IMR-90 (cell line): ENCODE results near the gene ABL1. TPM values are rescaled to one million over a fixed set of nuclear protein-coding genes. Genes with fewer than 3 reads are reported as not detected.

ENCODE experiments used
- ATAC-seq: fragments of 200-7000 bp; cut with Tn5 transposase; 2 replicates; pipeline ENCODE4 v1.9.1; 2020; ENCODE audit warnings: low read depth, mild to moderate bottlenecking, moderate library complexity
- BruUV-seq: library from RNA; stranded (reverse); fragments of 400-500 nt; replicated peaks from 2 replicates; lab custom pipeline; 2021; lab: Mats Ljungman, UMichigan
- CTCF ChIA-PET: fragments of 300-600 bp; formaldehyde crosslinking; extraction: SDS; loops from one replicate; lab custom pipeline; 2021; ENCODE audit warnings: antibody characterized with exemption; lab: Yijun Ruan, JAX
- POLR2A ChIA-PET: fragments of 300-600 bp; sonication (Branson Sonifier 250); formaldehyde crosslinking; loops from one replicate; lab custom pipeline; 2022; ENCODE audit warnings: antibody characterized with exemption; ENCODE audit not compliant: unreplicated experiment; lab: Charles Lee
- DNase-seq: peaks from one replicate; pipeline ENCODE4 v3.0.0; 2013
- H2AFZ ChIP-seq: replicated peaks from 2 replicates; pipeline ENCODE3; 2013; ENCODE audit warnings: low read length, mild to moderate bottlenecking; ENCODE audit not compliant: poor library complexity
- H2AK5ac ChIP-seq: 2 replicates; pipeline ENCODE4 v1.6.1; 2013; ENCODE audit warnings: low read depth, low read length, inconsistent platforms
- H2AK9ac ChIP-seq: replicated peaks from 2 replicates; pipeline ENCODE3; 2013; ENCODE audit warnings: mild to moderate bottlenecking, low read depth, low read length, moderate library complexity; ENCODE audit not compliant: poor library complexity
- H2BK120ac ChIP-seq: 2 replicates; pipeline ENCODE4 v1.6.1; 2013; ENCODE audit warnings: low read depth, low read length, inconsistent platforms
- H2BK15ac ChIP-seq: 3 replicates; pipeline ENCODE4 v1.6.1; 2013; ENCODE audit warnings: low read depth, low read length, inconsistent platforms
- H2BK20ac ChIP-seq: 2 replicates; pipeline ENCODE4 v1.6.1; 2013; ENCODE audit warnings: low read depth, mild to moderate bottlenecking, inconsistent platforms, low read length, moderate library complexity
- H2BK5ac ChIP-seq: 2 replicates; pipeline ENCODE4 v1.6.1; 2013; ENCODE audit warnings: mild to moderate bottlenecking, low read depth, low read length, inconsistent platforms; ENCODE audit not compliant: poor library complexity, severe bottlenecking
- H3K14ac ChIP-seq: replicated peaks from 2 replicates; pipeline ENCODE4 v1.6.1; 2013; ENCODE audit warnings: low read depth, low read length, inconsistent platforms
- H3K18ac ChIP-seq: 2 replicates; pipeline ENCODE4 v1.6.1; 2013; ENCODE audit warnings: low read depth, low read length, control low read depth
- H3K23ac ChIP-seq: 2 replicates; pipeline ENCODE4 v1.6.1; 2013; ENCODE audit warnings: low read depth, low read length, inconsistent platforms
- H3K27ac ChIP-seq: 2 replicates; pipeline ENCODE4 v1.5.1; 2013; ENCODE audit warnings: mild to moderate bottlenecking, control low read depth, low read length; ENCODE audit not compliant: insufficient read depth
- H3K27me3 ChIP-seq: 2 replicates; pipeline ENCODE4 v1.6.1; 2013; ENCODE audit warnings: low read length; ENCODE audit not compliant: control insufficient read depth, insufficient read depth
- H3K36me3 ChIP-seq: 2 replicates; pipeline ENCODE4 v1.6.1; 2013; ENCODE audit warnings: low read length, mixed read lengths; ENCODE audit not compliant: control insufficient read depth, insufficient read depth
- H3K4ac ChIP-seq: 2 replicates; pipeline ENCODE4 v1.6.1; 2013; ENCODE audit warnings: low read depth, low read length, inconsistent platforms
- H3K4me1 ChIP-seq: 2 replicates; pipeline ENCODE4 v1.6.1; 2013; ENCODE audit warnings: low read length, mixed read lengths; ENCODE audit not compliant: control insufficient read depth, insufficient read depth
- H3K4me2 ChIP-seq: 2 replicates; pipeline ENCODE4 v1.6.1; 2013; ENCODE audit warnings: low read depth, mild to moderate bottlenecking, control low read depth, low read length, moderate library complexity
- H3K4me3 ChIP-seq: 2 replicates; pipeline ENCODE4 v1.5.1; 2013; ENCODE audit warnings: low read depth, mild to moderate bottlenecking, control low read depth, low read length, moderate library complexity; ENCODE audit not compliant: insufficient read depth
- H3K56ac ChIP-seq: 2 replicates; pipeline ENCODE4 v1.6.1; 2013; ENCODE audit warnings: low read length, inconsistent platforms; ENCODE audit not compliant: insufficient read depth; ENCODE audit errors: extremely low read depth
- H3K79me1 ChIP-seq, 2 experiments: 2 replicates each; pipeline ENCODE4 v1.6.1; 2013; ENCODE audit warnings: low read length in 2 of 2, inconsistent platforms in 1 of 2, low read depth in 1 of 2
- H3K9ac ChIP-seq: 2 replicates; pipeline ENCODE4 v1.6.1; 2013; ENCODE audit warnings: low read depth, low read length, control low read depth
- H3K9me1 ChIP-seq: 2 replicates; pipeline ENCODE4 v1.6.1; 2013; ENCODE audit warnings: low read length, inconsistent platforms; ENCODE audit not compliant: insufficient read depth
- H3K9me3 ChIP-seq: 2 replicates; pipeline ENCODE4 v1.6.1; 2013; ENCODE audit warnings: low read length; ENCODE audit not compliant: control insufficient read depth, insufficient read depth
- H4K20me1 ChIP-seq: 2 replicates; pipeline ENCODE4 v1.6.1; 2013; ENCODE audit warnings: low read length, inconsistent platforms; ENCODE audit not compliant: insufficient read depth
- H4K5ac ChIP-seq: 2 replicates; pipeline ENCODE4 v1.6.1; 2013; ENCODE audit warnings: mild to moderate bottlenecking, low read depth, low read length, control low read depth
- H4K8ac ChIP-seq, 2 experiments: 2 replicates each; pipeline ENCODE4 v1.6.1; 2013; ENCODE audit warnings: low read depth in 2 of 2, low read length in 2 of 2, control low read depth in 1 of 2, inconsistent platforms in 1 of 2
- H4K91ac ChIP-seq: 2 replicates; pipeline ENCODE4 v1.6.1; 2013; ENCODE audit warnings: low read depth, low read length, inconsistent platforms; ENCODE audit not compliant: insufficient read depth
- BHLHE40 ChIP-seq: fragments of 150-350 bp; IDR thresholded peaks from 2 replicates; pipeline ENCODE4 v1.6.1; 2016; ENCODE audit warnings: mild to moderate bottlenecking, low read depth, low read length
- CEBPB ChIP-seq: IDR thresholded peaks from 2 replicates; pipeline ENCODE4 v1.6.1; 2012; ENCODE audit warnings: low read depth, low read length, improper control_type of control experiment
- CHD1 ChIP-seq: IDR thresholded peaks from 2 replicates; pipeline ENCODE4 v1.6.1; 2012; ENCODE audit warnings: low read depth, low read length, improper control_type of control experiment
- CTCF ChIP-seq: conservative IDR thresholded peaks from 2 replicates; pipeline ENCODE4 v1.5.1; 2012; ENCODE audit warnings: mild to moderate bottlenecking, low read depth, low read length, improper control_type of control experiment
- ELK1 ChIP-seq: fragments of 150-350 bp; IDR thresholded peaks from 2 replicates; pipeline ENCODE4 v1.6.1; 2016; ENCODE audit warnings: low read depth, mild to moderate bottlenecking, low read length, moderate library complexity, borderline replicate concordance
- FOS ChIP-seq: fragments of 150-350 bp; IDR thresholded peaks from 2 replicates; pipeline ENCODE4 v1.6.1; 2016; ENCODE audit warnings: low read depth, low read length
- MAFK ChIP-seq: IDR thresholded peaks from 2 replicates; pipeline ENCODE4 v1.6.1; 2012; ENCODE audit warnings: low read depth, low read length, improper control_type of control experiment
- MAZ ChIP-seq: IDR thresholded peaks from 2 replicates; pipeline ENCODE4 v1.6.1; 2012; ENCODE audit warnings: low read depth, mild to moderate bottlenecking, low read length, improper control_type of control experiment, moderate library complexity, borderline replicate concordance
- MXI1 ChIP-seq: IDR thresholded peaks from 2 replicates; pipeline ENCODE4 v1.6.1; 2012; ENCODE audit warnings: low read depth, mild to moderate bottlenecking, low read length, moderate library complexity, borderline replicate concordance
- NFE2L2 ChIP-seq: fragments of 150-350 bp; IDR thresholded peaks from 2 replicates; pipeline ENCODE4 v1.6.1; 2016; ENCODE audit warnings: low read depth, mild to moderate bottlenecking, low read length
- POLR2A ChIP-seq: IDR thresholded peaks from 2 replicates; pipeline ENCODE4 v1.6.1; 2012; ENCODE audit warnings: mild to moderate bottlenecking, low read depth, low read length
- RAD21 ChIP-seq: IDR thresholded peaks from 2 replicates; pipeline ENCODE4 v1.6.1; 2012; ENCODE audit warnings: low read length, improper control_type of control experiment
- RCOR1 ChIP-seq: IDR thresholded peaks from 2 replicates; pipeline ENCODE4 v1.6.1; 2012; ENCODE audit warnings: mild to moderate bottlenecking, low read length, improper control_type of control experiment; ENCODE audit not compliant: insufficient replicate concordance
- RFX5 ChIP-seq: IDR thresholded peaks from 2 replicates; pipeline ENCODE4 v1.8.0; 2012; ENCODE audit warnings: low read depth, mild to moderate bottlenecking, low read length, moderate library complexity
- SMC3 ChIP-seq: fragments of 150-350 bp; IDR thresholded peaks from 2 replicates; pipeline ENCODE4 v1.6.1; 2016; ENCODE audit warnings: low read depth, mild to moderate bottlenecking, antibody characterized with exemption, low read length, moderate library complexity
- USF2 ChIP-seq: fragments of 150-350 bp; IDR thresholded peaks from 2 replicates; pipeline ENCODE4 v1.6.1; 2017; ENCODE audit warnings: mild to moderate bottlenecking, antibody characterized with exemption, low read length, low read depth
- WGBS, 2 experiments: methylation state at CpG; one replicate each; pipeline versions ENCODE4 v1.1.5 to v1.1.7; 2013; ENCODE audit warnings: missing lambda C conversion rate in 2 of 2; ENCODE audit not compliant: insufficient read length in 1 of 2; ENCODE audit errors: extremely low coverage in 2 of 2; 5-methylcytosine and 5-hydroxymethylcytosine counted together
- dilution Hi-C: fragments of 300-500 bp; cut with HindIII; formaldehyde crosslinking; loops from one replicate; pipeline ENCODE4 v1.14.3; 2018; ENCODE audit warnings: low sequenced_read_pairs; ENCODE audit not compliant: unreplicated experiment
- in situ Hi-C: fragments of 300-500 bp; cut with MboI; formaldehyde crosslinking; loops from 3 replicates; pipeline ENCODE4 v1.14.3; 2019; ENCODE audit warnings: low sequenced_read_pairs, inconsistent platforms, mixed read lengths
- intact Hi-C: fragments of 100-400 bp; cut with micrococcal nuclease; formaldehyde crosslinking; loops from 2 replicates; pipeline ENCODE4 v1.10.0; 2022
- polyA plus RNA-seq, 3 experiments: library from polyadenylated mRNA; depleted of rRNA; stranded (reverse); fragments of >200 nt; gene quantifications; 2 replicates each; pipeline ENCODE4 v1.2.3, GENCODE V29; 2012; ENCODE audit warnings: low replicate concordance in 1 of 3
- total RNA-seq: library from RNA; depleted of rRNA; stranded (reverse); fragments of >200 nt; gene quantifications from 2 replicates; pipeline ENCODE4 v1.2.3, GENCODE V29; 2012

Gene ABL1
- total and polyA plus RNA-seq, 2 of the 4 experiments (the other 2 are of a cell fraction): 33.7 to 49.1 TPM

GRCh38 chr9:130901498-130902203, 66.6 kb downstream of the ABL1 start:
- H2AK9ac ChIP-seq: peak overlapping the region; percentile 3
- dilution Hi-C loops: no loop called here
- no peaks in the 10 kb centered on the region for H3K4me1 ChIP-seq
- no peak overlapping the region for H3K4me2 ChIP-seq
- H3K27me3 ChIP-seq: peaks cover 2% of the 10 kb centered on the region; the same call in 1 of the 2 replicates
- H2BK5ac ChIP-seq: no peak overlapping the region
- no peak overlapping the region for H2BK15ac ChIP-seq
- H2AFZ ChIP-seq: no peak overlapping the region
- 94% methylated on average over 3 of the region's 17 CpGs; no CpG with 5 or more reads in 1 of the 2 experiments for WGBS, 2 experiments
- H3K14ac ChIP-seq: no peak overlapping the region
- no peak overlapping the region for H3K23ac ChIP-seq
- H4K5ac ChIP-seq: no peak overlapping the region
- in situ Hi-C loops: no loop called here
- H3K27ac ChIP-seq: no peak overlapping the region
- ATAC-seq: no peak
- peaks cover 6% of the 10 kb centered on the region; the same call in 1 of the 2 replicates for H4K20me1 ChIP-seq
- no peak overlapping the region for H3K4ac ChIP-seq
- H3K4me3 ChIP-seq: no peak overlapping the region
- H3K36me3 ChIP-seq: no peaks in the 10 kb centered on the region
- intact Hi-C loops: no loop called here
- no peak overlapping the region for H3K18ac ChIP-seq
- ChIA-PET CTCF (no interaction called here), POLR2A (no interaction called here)
- H3K56ac ChIP-seq: no peak overlapping the region
- H3K9me3 ChIP-seq: peaks cover 2% of the 10 kb centered on the region; the same call in 1 of the 2 replicates
- H3K9me1 ChIP-seq: no peaks in the 10 kb centered on the region
- no peak overlapping the region for H2BK20ac ChIP-seq
- H3K9ac ChIP-seq: no peak overlapping the region
- H2AK5ac ChIP-seq: no peak overlapping the region
- BruUV-seq: no TSS peak
- no peaks in the 10 kb centered on the region for H3K79me1 ChIP-seq
- no peak overlapping the region for H4K91ac ChIP-seq
- H4K8ac ChIP-seq: no peak overlapping the region
- TF ChIP-seq RFX5 (no peak), ELK1 (no peak), SMC3 (no peak), CTCF (no peak), MXI1 (no peak), CHD1 (no peak), USF2 (no peak), BHLHE40 (no peak), CEBPB (no peak), POLR2A (no peak), MAZ (no peak), FOS (no peak), NFE2L2 (no peak), MAFK (no peak), RCOR1 (no peak), RAD21 (no peak)
- DNase-seq: no peak
- H2BK120ac ChIP-seq: no peak overlapping the region
